ENCODE data around the gene ANKZF1.
A peak's percentile ranks its signal among the peaks of the same experiment; 100 is the strongest.
"Not testable (repeated sequence)": the region's sequence is repeated elsewhere in the genome, so short reads cannot be mapped to it uniquely, and the experiment has no call there.

The ANKZF1 gene

DNA sequence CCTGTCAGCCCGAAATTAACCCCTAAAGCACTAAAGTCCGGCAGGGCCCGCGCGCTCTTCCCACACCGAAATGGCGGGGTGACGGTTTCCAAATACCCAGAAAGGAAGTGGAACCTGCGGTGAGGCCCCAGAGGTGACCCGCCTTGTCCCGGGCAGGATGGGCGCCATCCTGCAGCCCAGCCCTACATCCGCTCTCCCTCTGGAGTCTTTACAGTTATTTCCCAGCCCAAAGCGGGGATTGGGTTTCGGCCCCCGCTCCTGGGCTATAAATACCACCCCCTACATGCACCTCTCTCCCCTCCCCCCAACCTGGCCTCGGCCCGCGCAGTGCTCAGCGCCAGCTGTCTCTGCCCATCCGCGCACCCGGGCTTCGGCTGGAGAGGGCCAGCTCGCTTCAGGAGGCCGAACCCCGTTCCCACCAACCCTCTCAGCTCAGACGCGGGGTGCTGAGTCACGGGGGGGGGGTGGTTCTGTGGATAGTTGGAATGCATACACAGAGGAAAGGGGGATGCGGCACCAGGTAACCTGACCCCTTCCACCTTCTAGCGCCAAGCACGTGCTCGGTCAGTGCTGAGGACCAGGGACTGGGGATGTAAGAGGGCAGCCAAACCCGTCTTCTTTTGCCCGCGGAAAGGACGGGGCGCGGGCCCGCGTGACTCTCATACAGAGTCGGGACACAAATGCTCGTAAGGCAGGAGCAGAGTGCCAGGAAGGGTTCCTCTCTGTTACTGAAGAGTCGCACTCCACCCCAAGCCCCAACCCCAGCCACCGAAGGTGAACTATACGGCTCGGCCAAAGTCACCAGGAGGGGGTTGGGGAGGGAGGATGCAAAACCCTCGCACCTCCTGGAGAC is 23.5 kb downstream of the ANKZF1 start, which contains the start of gene TUBA4B:
TSS of gene TUBA4B (plus strand) at position 344 of the 853 bp plus-strand sequence. CDS start at position 509, 165 bp downstream.
- DNase-seq (ENCODE audit: low read depth, low spot score), result peak; percentile 50

DNA sequence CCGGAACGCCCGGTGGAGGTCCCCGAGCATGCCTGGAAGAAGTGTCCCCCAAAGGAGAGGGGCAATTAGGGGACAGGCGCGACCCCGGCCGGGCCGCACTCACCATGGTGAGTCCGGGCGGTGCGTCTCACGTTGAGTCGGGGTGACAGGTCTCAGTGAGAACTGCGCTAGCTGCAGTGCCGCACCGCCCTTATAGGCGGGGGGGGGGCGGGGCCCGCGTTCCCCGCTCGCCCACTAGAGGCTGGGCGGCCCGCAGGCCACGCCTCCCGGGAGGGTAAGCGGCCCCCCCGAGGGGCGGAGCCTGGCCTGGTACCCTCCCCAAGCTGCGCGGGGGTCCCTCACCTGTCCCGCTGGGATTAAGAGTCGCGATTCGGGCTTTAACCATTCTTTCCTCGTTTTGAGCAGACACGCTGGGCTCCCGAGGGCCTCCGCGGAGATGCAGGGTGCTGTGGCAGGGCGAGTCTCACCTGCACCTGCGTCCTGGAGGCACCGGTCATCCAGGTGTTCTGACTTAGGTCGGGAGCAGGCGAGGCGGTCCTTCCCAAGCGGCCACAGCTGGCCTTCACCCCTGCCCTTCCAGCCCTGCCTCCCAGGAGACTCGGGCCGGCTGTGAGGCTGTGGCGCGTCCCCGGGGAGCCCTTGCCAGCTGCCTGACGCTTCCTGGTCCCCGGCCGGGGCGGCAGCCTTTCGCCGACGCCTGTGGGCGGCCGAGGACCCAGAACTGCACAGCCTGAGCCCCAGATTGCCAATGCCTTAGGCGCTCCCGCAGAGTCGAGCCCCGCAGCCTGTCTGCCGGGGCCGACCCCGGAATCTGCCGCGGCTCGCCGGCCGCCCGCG is 24.4 kb downstream of the ANKZF1 start, which contains the start of gene TUBA4A:
TSS of gene TUBA4A (minus strand) at position 166 of the 837 bp plus-strand sequence. CDS start at position 106, 60 bp downstream.
- DNase-seq (ENCODE audit: low read depth, low spot score), result peak; percentile 84

DNA sequence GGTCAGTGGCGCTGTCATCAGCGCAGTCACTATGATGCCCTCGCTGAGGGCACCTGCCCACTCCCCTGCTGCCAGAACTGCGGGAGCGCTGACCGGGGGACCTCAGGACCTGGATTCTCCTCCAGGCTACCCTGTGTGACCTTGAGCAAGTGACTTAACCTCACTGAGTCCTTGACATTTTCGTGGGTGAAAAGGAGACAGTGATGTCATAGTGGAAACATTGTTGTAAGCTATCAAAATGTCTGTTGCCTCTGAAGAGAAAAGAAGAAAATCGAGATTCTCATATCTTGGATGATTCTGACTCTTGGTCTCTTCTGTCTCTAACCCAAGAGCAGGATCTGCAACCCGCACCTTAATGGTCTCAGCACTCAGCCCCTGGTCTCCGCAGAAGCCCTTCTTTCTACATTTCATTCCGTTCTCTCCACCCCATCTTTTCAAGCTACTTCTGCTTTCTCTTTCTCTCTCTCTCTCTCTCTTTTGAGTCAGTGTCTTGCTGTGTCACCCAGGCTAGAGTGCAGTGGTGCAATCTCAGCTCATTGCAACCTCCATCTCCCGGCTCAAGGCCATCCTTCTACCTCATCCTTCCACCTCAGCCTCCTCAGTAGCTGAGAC is 25.1 kb downstream of the ANKZF1 start:
- DNase-seq (ENCODE audit: low read depth, low spot score), result no peak

DNA sequence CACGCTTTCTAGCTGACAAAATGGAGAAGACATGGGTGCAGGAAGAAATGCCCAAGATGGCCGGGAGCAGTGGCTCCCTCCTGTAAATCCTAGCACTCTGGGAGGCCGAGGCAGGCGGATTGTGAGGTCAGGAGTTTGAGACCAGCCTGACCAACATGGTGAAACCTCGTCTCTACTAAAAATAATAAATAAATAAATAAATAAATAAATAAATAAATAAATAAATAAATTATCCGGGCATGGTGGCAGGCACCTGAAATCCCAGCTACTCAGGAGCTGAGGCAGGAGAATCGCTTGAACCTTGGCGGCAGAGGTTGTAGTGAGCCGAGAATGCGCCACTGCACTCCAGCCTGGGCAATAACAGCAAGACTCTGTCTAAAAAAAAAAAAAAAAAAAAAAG is 29.3 kb downstream of the ANKZF1 start:
- not testable (repeated sequence) for DNase-seq (ENCODE audit: low read depth, low spot score)

DNA sequence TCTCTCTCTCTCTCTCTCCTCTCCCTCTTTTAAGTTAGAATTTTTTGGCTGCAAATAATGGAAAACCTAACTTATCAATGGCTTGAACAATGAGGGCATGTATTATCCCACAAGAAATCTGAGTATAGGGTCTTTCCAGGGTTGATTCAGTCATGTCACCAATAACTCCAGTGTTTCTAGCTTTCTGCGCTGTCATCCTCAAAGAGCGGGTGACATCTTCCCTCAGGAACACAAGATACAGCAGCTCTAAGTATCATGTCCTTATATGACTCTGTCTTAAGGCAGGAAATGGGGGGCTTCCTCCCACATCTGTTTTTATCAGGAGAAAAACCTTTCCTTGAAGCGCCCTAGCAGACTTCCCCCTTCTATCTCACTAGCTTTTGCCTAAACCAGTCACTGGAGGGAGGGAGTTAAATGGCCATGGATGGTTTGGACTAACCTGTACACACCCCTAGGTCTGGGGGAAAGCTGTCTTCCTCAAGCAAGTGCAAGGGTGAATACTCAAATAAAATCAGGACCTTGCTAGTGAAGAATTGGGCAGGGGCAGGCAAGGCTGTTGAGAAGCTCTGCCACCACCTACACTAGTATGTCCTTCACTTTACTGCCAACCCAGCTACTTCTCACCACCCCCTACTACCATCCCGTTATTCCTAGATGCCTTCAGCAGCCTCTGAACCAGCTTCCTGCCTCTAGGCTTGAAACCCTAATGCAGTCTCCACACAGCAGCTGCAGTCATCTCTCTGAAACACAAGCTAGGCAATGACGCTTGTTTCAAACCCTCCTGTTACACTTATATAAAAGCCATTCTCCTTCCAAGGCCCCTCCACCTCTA is 31.6 kb downstream of the ANKZF1 start:
- DNase-seq (ENCODE audit: low read depth, low spot score), result no peak

DNA sequence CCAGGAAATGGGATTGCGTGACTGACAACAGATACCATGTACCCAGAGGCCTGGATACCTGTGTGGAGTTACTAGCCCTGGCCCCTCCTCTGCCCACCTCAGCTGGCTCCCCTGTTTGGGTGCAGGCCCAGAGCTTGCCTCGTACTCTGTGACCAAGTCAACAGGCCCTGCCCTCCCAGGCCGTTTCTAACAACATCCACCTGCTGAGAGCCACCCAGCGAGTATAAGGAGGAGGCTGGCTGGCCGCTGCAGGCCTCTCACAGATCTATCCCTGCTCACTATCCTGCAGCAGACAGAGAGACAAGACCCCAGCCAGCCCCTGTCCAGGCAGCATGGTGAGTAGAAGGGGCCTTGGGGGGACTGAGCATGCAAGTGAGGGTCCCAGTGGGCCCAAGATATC is 36.6 kb downstream of the ANKZF1 start:
- no peak for DNase-seq (ENCODE audit: low read depth, low spot score)

DNA sequence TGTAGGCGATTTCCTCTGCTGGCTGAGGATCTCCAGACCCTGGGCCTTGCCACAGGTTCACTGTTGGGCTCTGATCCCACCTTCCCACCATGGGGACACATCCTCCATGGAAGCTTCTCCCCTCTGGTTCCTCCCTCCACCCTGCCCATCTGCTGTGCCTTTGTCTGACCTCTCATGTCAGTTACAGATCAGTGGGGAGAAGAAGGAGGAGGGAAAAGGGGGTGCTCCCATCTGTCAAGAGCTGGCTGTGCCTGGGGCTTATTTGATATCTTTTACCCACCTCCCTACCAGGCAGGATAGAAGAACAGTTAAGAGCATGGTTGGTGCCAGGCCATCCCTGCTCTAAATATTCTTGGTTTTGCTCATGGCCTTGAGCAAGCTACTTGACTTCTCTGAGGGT is 37.3 kb downstream of the ANKZF1 start:
- DNase-seq (ENCODE audit: low read depth, low spot score), result no peak

DNA sequence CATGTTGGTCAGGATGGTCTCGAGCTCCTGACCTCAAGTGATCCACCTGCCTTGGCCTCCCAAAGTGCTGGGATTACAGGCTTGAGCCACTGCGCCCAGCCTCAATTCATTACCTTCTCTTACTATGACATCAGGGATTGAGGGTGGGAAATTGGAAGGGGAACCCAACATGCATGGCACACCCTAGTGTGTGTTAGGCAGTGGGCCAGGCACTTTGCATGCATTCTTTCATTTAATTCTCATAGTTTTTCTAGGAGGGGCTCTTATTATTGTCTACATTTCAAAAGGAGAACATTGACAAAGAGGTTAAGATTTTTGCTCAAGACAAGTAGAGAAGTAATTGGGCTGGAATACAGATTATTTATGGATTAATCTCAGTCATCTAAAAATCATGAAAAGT is 38.7 kb downstream of the ANKZF1 start:
- DNase-seq (ENCODE audit: low read depth, low spot score), result no peak

DNA sequence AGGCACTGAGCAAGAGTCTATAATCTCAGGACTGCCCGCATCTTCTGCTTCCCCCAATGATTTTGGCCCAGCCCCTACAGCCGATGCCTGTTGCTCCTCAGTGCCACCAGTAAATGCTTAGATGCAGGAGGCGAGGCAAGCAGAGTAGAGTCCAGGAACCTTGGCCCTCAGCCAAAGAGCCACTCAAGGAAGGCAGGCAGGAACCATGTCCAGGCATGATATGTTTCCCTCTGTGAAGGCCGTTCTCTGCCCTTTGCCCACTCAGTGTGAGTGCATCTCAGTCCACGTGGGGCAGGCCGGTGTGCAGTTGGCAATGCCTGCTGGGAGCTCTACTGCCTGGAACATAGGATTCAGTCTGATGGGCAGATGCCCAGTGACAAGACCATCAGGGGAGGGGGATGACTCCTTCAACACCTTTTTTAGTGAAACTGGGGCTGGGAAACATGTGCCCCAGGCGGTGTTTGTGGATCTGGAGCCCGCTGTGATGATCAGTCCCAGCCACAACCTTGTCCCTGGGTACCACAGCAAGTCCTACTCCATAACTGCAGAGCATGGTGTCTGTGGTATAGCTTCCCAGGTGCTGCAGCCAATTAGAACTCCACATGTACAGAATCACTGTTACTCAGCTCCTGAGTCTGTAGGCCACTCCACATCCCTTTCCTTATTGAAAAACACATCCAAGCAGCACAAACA is 39.9 kb downstream of the ANKZF1 start:
- peak; percentile 14 for DNase-seq (ENCODE audit: low read depth, low spot score)

DNA sequence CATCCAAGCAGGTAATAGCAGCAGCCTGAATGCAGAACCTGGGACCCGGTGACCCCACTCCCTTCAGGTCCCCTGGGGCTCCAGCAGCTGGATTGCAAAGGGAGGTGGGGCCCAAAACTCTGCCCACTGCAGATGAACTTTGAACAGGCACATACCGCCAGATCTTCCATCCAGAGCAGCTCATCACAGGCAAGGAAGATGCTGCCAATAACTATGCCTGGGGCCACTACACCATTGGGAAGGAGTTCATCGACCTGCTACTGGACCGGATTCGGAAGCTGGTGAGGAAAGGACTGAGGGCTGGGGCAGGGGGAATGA is 40.4 kb downstream of the ANKZF1 start:
- DNase-seq (ENCODE audit: low read depth, low spot score), result no peak

DNA sequence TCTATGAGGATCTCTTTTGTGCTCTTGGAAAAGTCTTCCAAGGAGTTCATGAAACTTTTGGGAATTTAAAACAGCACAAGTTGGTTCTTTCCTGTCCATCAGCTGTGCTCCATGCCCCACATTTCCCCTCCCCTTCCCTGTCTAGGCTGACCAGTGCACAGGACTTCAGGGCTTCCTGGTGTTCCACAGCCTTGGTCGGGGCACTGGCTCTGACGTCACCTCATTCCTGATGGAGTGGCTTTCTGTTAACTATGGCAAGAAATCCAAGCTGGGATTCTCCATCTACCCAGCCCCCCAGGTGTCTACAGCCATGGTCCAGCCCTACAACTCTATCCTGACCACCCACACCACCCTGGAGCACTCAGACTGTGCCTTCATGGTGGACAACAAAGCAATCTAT is 41.4 kb downstream of the ANKZF1 start:
- DNase-seq (ENCODE audit: low read depth, low spot score), result no peak

DNA sequence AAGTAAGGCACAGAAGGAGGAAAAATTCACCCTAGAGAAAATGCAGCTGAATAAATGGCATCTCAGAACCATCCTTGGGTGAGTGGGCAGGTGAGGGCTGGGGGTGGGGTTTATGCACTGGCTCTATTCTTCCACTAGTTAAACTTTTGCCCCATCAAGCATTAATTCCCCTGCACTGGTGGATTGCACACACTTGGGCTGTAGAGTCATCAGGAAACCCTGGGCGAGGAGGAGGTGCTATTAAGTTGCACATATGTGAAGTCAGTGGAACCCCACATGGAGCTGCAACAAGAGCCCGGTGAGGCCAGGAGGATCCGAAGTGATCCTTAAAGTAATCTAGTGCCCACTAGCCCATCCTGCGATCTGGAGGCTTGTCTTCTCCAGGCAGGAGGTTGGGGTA is 42.8 kb downstream of the ANKZF1 start:
- no peak for DNase-seq (ENCODE audit: low read depth, low spot score)

DNA sequence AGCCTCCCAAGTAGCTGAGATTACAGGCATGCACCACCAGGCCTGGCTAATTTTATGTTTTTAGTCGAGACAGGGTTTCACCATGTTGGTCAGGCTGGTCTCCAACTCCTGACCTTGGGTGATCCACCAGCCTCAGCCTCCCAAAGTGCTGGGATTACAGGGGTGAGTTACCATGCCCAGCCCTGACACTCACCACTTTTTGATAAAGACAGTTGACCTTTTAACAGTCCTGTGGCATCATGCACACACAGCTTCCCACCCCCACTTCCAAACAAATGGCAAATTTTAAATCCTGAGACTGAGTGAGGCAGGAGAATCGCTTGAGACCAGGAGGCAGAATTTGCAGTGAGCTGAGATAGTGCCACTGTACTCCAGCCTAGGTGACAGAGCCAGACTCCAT is 43.4 kb downstream of the ANKZF1 start:
- no peak for DNase-seq (ENCODE audit: low read depth, low spot score)

DNA sequence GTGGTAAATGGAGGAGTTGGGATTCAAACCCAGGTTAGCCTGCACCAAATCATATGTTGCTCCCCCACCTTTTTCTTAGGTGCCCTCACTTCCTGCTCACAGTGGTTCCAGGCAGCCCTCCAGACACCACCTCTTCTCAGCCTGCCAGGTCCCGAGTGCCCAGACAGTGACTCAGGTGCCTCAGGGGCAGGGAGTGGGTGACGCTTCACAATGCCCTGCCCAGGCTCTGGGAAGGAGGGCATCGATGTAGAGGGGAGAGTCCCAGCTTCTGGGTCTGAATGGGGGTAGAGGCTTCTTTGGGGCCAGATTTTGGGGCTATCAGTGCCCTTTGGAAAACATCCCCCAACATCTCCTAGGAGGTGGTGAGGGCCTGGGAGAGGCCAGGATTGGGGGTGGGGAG is 44.3 kb downstream of the ANKZF1 start:
- DNase-seq (ENCODE audit: low read depth, low spot score), result peak; percentile 82

DNA sequence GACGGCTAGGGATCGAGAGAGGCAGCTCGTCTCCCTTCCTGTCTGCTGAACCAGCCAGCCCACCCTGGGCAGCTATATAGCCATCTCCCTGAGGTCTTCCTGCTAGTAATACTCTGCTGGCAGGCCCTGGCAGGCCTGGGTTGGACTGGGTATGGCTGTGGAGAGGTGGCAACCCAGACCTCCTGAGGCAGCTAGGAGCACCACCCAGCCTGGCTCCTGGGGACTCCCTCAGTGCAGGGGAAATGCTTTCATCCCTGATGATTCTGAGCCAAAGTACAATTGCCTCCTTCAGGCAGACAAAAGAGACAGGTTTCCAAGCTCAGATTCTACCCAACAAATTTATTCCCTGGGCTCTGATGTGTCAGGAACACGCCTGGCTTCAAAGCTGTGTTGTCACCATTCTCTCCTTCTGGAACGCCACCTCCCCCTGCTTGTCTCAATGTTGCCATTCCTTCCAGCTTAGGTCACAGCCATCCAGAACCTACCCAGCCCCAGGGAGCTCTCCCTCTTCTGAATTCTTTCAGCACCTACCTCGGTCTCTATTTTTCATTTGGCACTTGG is 44.8 kb downstream of the ANKZF1 start:
- peak; percentile 95 for DNase-seq (ENCODE audit: low read depth, low spot score)

DNA sequence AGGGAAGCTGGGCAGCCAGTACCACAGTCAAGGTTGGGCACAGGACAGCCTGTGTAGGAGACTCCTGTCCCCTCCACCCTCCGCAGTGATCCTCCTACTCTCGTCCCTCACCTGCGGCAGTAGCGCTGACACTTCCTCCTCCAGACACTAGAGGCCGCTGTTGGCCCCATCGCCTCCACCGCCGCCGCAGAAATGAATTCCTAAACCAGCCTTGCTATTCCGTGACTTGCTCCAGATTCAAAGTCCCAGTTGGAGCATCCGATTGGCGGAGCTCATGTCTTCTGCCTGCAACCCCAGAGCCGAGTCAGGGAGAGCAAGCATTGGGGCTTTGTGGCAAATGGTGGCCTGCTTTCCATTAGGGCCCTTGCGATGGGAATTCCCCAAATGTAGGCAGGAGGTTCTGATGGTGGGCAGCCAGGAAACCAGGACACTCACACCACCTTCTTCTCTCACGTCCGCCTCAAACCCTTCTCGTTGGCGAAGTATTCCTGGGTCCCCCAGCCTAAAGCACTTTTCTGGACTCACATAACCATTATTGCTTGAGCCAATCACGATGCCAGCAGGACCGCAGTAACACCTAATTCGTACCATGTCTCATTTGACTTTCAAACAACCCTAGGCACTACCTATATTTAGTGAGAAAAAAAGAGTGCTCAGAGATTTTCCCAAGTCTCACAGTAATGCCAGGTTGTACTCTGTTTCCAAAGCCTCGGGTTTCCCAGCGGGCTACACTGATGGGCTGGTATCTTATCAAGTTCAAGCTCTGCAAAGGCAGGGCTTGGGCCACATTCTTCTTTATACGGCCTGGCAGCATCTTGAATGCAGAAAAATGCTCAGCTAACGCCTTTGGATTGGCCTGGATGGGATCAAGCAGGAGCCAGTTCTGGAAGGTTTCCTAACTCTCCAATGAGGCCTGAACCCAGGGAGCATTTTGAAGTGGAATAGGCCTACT is 48.4 kb downstream of the ANKZF1 start:
- peak; percentile 90 for DNase-seq (ENCODE audit: low read depth, low spot score)

DNA sequence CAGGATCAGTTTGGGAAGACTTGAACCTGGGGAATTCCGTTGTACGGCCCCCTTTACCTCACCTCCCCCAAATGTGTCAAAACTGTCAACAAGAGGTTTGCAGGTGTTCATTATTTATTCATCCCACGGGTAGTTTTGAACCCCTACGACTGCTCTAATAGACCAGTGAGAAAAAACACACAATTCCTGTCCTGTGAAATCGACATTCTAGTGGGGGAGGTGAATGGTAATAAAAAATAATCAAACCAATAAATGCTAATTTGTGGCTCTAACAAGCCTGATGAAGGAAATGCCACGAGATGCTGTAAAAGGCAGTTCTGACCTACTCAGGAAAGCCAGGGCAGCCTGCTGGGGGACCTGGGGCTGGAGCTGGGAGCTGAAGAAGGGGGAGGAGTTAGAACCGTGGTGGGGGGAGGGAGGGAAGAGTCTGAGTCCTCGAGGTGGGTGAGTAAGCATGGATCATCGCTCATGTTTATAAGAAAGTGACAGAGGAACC is 49.1 kb downstream of the ANKZF1 start:
- no peak for DNase-seq (ENCODE audit: low read depth, low spot score)

DNA sequence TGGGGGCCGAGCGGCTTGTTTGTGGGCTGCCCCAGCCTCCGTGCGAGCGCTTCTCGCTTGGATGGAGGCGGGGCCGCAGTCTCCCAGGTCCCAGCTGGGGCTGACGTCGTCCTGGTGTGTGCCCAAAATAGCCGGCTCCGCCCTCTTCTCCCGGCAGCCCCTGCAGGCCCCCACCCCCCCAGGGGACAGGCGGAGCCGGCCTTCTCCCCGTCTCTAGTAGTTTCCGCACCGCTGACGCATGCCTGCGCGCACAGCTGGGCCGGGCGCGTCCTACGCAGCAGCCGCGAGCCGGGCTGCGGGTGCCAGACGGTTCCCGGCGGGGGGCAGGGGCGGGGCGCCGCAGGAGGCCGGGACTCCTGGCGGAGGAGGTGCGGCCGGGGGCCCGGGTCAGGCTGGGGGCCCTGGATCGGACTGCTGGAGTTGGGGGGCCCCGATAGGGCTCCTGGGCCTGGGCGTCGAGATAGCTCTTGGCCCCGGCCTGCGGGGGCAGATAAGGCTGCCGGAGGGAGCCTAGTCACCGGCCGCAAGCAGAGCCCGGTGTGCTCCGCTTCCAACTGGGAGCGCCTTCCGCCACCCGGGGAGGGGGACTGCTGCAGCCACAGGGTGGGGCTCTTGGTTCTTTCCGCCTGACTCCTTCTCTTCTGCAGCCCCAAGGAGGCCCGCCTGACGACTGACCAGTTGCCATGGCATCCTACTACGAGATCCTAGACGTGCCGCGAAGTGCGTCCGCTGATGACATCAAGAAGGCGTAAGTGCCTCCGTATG is 49.7 kb downstream of the ANKZF1 start, which contains the start of gene DNAJB2:
TSS of gene DNAJB2 (plus strand) at position 216 of the 765 bp plus-strand sequence. CDS start at position 684, 468 bp downstream.
- peak; percentile 99 for DNase-seq (ENCODE audit: low read depth, low spot score)

Data from astrocyte of the hippocampus (primary cell).